Activated CD4-positive, alpha-beta T cell treated with anti-CD3 and anti-CD28 coated beads, Interleukin-2, amount 10 ng/mL, durations not matched to agents 7 days and 5 days (primary cell): Measurements from ENCODE around the gene HOXD9. TPM values are rescaled to one million over a fixed set of nuclear protein-coding genes. Genes with fewer than 3 reads are reported as not detected.

Source experiments
- CTCF ChIA-PET: fragments of 350-600 bp; sonication (Branson Sonifier 250); formaldehyde crosslinking; loops from one replicate; lab custom pipeline; 2021; ENCODE audit warnings: antibody characterized with exemption; lab: Charles Lee
- POLR2A ChIA-PET: fragments of 350-600 bp; sonication (Branson Sonifier 250); formaldehyde crosslinking; loops from one replicate; lab custom pipeline; 2021; ENCODE audit warnings: antibody characterized with exemption; lab: Charles Lee
- DNase-seq: peaks from one replicate; pipeline ENCODE4 v3.0.0-alpha.2; 2020
- H3K27ac Mint-ChIP-seq: one replicate; pipeline ENCODE4 v1.8.0; 2021; ENCODE audit warnings: mild to moderate bottlenecking, moderate library complexity, mixed read lengths
- H3K27me3 Mint-ChIP-seq: one replicate; pipeline ENCODE4 v1.8.0; 2021; ENCODE audit warnings: mixed read lengths
- H3K36me3 Mint-ChIP-seq: one replicate; pipeline ENCODE4 v1.8.0; 2021; ENCODE audit warnings: low read depth, mixed read lengths
- H3K4me1 Mint-ChIP-seq: one replicate; pipeline ENCODE4 v1.8.0; 2021; ENCODE audit warnings: mixed read lengths
- H3K4me3 Mint-ChIP-seq: one replicate; pipeline ENCODE4 v1.8.0; 2021; ENCODE audit warnings: mild to moderate bottlenecking, moderate library complexity, mixed read lengths
- H3K9me3 Mint-ChIP-seq: one replicate; pipeline ENCODE4 v1.8.0; 2021; ENCODE audit warnings: mixed read lengths
- total RNA-seq, 2 experiments: library from RNA; stranded (reverse); gene quantifications; one replicate each; pipeline ENCODE4 v1.2.3, GENCODE V29; 2021

HOXD9 gene
- total RNA-seq, 2 experiments from 2014 or later: not detected

DNA sequence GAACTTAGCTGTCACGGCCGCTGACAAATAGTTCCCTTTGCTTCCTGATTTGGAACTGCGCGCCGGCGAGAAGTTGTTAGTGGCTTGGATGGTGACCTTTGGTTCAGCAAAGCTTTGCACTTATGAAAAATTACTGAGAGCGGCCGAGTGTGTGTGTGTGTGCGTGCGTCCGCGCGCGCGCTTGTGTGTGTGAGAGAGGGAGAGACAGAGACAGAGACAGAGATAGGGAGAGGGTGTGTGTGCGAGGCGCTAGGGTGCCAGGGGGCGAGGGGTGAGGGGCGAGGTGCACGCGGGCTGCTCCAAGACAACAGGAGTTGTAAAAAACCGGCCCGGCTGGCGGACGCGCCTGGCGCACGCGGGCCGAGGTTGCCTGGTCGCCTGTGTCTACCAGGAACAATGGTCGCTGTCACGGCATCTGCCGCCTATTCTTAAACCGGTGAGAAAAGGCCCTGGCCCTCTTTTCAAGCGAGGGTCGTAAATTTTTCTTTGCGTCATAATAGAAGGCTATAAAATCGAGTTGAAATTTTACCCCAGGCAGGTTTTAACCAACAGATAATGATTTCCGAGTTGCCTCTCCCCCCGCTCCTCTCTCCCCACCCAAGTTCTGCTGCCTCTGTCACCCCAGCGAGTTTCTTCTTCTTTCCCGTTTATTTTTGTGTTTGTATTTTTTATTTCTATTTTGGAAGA lies 35.1 kb downstream of the HOXD9 start:
- H3K4me1 Mint-ChIP-seq: peaks cover 6% of the 10 kb centered on the region
- H3K27ac Mint-ChIP-seq: peak overlapping the region; percentile 63
- CTCF ChIA-PET: interaction anchor here (0.9 to 1.3 kb wide), 3 partner anchors 31 to 82 kb away, joined by 3 to 4 read pairs (median 3); no protein-coding TSS in a partner anchor
- POLR2A ChIA-PET: no interaction called here
- no peaks in the 10 kb centered on the region for H3K9me3 Mint-ChIP-seq
- peak overlapping the region; percentile 43 for H3K4me3 Mint-ChIP-seq
- H3K36me3 Mint-ChIP-seq: peaks cover 5% of the 10 kb centered on the region
- DNase-seq: no peak
- H3K27me3 Mint-ChIP-seq: peaks cover 87% of the 10 kb centered on the region

DNA sequence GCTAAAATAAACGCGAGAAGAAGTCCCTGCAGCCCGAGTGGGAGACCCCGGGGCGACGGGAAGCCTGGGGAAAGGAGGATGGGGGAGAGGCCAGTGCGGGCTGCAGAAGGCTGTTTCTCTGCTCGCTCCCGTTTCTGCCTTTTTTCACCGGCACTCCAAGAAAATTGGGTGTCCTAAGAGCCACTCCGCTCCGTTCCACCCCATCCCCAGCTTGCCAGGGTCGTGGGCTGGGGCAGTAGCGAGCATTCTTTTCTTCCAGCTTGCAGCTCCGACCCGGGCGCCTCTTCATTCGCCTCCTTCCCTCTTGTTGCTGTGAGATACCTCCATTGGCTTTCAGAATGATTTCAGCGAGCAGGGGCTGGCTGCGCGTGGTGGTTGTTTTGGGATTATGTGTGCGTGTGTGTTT lies 35.7 kb downstream of the HOXD9 start:
- Mint-ChIP-seq H3K4me1 (peaks cover 6% of the 10 kb centered on the region), H3K9me3 (no peaks in the 10 kb centered on the region), H3K4me3 (no peak overlapping the region), H3K27me3 (peaks cover 86% of the 10 kb centered on the region), H3K27ac (peak overlapping the region; percentile 63), H3K36me3 (peaks cover 5% of the 10 kb centered on the region)
- ChIA-PET CTCF (interaction anchor here (0.9 to 5.9 kb wide), 4 partner anchors 18 to 83 kb away, joined by 3 to 22 read pairs (median 4); no protein-coding TSS in a partner anchor), POLR2A (no interaction called here)
- DNase-seq: no peak

DNA sequence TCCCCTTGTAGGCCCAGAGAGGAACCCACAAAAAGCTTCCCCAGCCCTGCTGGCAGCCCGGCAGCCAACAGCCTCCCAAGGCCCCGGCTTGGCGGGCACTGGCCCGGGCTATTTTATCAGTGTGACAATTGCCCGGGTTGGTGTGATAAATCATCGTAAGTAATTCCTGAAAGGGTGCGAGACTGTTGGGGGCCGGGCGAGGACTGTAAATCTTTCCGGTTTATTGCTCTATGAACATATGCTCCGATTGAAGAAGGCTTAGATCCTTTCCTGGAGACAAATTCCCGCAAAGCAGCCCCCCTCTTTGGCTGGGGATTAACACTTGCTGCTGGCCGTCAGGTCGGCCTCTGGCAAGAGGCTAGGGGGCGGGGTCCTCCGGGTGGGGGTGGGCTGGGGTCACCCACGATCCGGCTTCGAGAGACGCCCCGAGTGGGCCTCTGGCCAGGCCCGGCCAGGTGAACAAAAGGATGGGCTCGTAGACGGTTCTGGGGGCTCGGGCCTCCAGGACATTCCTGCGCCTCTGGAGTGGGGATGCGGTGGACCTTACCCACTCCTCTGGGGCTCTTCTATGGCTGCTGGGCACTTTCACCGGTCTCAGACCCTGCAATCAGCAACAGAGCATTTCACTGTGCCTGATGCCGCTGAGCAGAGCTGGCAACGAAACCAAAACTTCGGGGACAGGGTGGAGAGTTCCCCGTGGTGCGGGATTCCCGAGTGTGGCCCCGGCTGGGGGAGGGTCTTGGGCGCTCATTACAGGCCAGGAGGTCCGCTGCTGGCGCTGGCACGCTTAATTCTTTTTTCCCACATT lies 36.5 kb downstream of the HOXD9 start:
- Mint-ChIP-seq H3K27ac (peak overlapping the region; percentile 31), H3K4me3 (no peak overlapping the region), H3K9me3 (peaks cover 1% of the 10 kb centered on the region), H3K27me3 (peaks cover 86% of the 10 kb centered on the region), H3K4me1 (peaks cover 6% of the 10 kb centered on the region), H3K36me3 (peaks cover 5% of the 10 kb centered on the region)
- ChIA-PET POLR2A (no interaction called here), CTCF (interaction anchor here (0.6 to 5.9 kb wide), 6 partner anchors 9 to 84 kb away, joined by 3 to 22 read pairs (median 3); no protein-coding TSS in a partner anchor)
- DNase-seq: no peak

DNA sequence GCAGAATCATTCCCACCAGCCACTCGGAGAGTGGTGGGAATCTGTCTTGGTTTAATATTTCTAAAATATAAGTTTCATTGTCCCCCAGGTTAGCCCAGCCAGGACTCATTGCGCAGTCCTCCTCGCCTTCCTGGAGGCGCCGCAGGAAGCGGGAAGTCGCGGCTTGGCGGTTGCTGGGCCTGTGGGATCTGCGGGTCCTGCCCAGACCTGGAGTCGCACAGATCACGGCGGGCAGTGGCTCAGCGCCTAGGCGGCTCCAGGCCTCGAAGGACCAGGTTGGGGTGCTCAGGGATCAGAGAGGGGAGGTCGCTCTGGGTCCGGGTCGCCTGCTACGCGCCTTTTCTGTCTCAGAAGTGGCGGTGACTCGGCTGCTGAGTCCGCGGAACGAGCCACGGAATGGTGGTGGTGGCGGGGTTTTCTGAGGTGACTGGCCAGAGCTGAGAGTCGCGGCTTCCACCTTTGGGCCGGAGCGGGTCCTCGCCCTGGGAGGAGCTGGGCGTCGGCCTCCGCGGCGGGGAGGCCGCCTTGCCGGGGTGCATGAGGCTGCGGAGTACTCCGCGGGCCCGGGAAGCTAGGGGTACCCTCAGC lies 37.2 kb downstream of the HOXD9 start:
- H3K27ac Mint-ChIP-seq: peak overlapping the region; percentile 31
- no peak for DNase-seq
- peaks cover 9% of the 10 kb centered on the region for H3K4me1 Mint-ChIP-seq
- CTCF ChIA-PET: interaction anchor here (0.9 to 5.9 kb wide), 4 partner anchors 14 to 69 kb away, joined by 3 to 22 read pairs (median 11); no protein-coding TSS in a partner anchor
- no peak overlapping the region for H3K4me3 Mint-ChIP-seq
- H3K36me3 Mint-ChIP-seq: peaks cover 6% of the 10 kb centered on the region
- H3K9me3 Mint-ChIP-seq: peaks cover 4% of the 10 kb centered on the region
- H3K27me3 Mint-ChIP-seq: peaks cover 87% of the 10 kb centered on the region
- POLR2A ChIA-PET: no interaction called here

DNA sequence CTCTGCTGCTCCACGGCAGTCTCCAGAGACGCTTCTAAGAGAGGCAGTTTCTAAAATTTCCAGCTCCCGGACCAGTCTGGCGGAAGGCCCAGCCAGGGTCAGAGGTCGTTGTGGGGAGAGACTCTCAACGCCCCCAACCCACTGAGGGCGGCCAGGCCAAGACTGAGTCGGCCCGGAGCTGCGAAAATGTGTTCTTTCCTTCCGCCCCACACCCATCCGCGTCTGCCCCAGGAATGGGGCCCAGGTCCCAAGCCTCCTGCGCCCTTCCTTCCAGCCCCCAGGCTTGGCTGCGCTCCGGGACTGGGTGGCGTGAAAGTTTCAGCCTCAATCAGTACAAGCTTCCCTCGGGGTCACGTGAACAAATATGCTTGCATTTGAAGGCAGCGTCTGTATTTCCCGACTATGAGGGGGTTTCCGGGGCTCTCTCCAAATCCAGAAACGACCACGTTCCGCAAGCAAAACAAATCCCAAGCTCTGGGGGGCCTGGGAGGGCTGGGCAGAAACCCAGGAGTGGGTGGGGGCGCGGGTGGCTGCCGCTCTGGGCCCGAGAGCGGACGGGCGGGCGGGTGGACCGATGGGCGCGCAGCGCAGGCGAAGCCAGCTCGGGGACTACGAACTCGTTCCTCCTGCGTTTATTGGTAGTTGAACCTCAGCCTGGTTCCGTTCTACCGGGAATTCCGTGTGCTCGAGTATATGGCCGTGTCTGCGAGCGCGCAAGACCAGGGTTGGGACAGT lies 37.9 kb downstream of the HOXD9 start:
- peaks cover 87% of the 10 kb centered on the region for H3K27me3 Mint-ChIP-seq
- peak overlapping the region; percentile 9 for H3K27ac Mint-ChIP-seq

DNA sequence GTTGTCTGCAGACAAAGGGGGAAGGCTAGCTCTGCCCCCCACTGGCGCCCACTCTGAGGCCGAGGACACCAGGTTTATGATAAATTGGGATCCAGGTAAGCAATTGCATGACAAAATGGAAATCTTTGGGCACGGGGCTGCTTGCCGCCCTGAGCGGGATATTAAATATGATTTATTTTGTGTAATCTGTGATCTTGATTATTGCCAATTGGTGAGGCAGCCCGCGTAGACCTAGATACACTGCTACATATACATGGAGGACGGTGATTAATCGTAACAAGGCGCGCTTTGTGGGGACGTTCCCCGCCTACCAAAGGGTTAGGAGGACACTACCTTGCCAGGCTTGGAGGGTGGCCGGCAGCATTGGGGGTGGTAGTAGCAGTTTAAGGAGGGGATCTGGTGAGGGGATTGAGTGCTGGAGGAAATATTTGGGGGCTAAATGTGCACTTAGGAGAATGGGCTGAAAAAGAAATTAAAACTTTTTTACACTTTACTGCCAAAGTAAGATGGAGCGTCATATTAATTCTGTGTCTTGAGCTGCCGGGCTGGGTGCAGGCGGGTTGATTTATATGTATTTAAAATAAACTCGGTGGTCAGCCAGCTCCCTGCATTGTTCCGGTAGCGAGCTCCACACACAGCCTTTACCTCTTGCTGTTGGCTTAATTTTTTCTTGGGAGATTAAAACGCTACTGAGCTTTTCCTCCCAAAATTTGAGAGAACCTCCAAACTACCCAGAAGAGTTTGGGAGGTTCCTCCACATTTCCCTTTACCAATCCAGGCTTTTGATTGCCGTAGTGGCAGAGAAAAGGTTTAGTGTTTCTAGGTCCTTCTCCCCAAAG lies 38.7 kb downstream of the HOXD9 start:
- peaks cover 9% of the 10 kb centered on the region for H3K4me1 Mint-ChIP-seq
- peaks cover 87% of the 10 kb centered on the region for H3K27me3 Mint-ChIP-seq
- H3K27ac Mint-ChIP-seq: peak overlapping the region; percentile 9
- DNase-seq: no peak
- no peak overlapping the region for H3K4me3 Mint-ChIP-seq
- CTCF ChIA-PET: interaction anchor here (1.0 to 5.9 kb wide), 8 partner anchors 11 to 82 kb away, joined by 3 to 22 read pairs (median 5); no protein-coding TSS in a partner anchor
- H3K36me3 Mint-ChIP-seq: peaks cover 6% of the 10 kb centered on the region
- peaks cover 4% of the 10 kb centered on the region for H3K9me3 Mint-ChIP-seq
- POLR2A ChIA-PET: no interaction called here

More for the DNA sequence above, 37.9 kb downstream of the HOXD9 start:
- no peak overlapping the region for H3K4me3 Mint-ChIP-seq
- H3K36me3 Mint-ChIP-seq: peaks cover 6% of the 10 kb centered on the region
- H3K9me3 Mint-ChIP-seq: peaks cover 4% of the 10 kb centered on the region
- DNase-seq: no peak
- POLR2A ChIA-PET: no interaction called here
- peaks cover 9% of the 10 kb centered on the region for H3K4me1 Mint-ChIP-seq
- CTCF ChIA-PET: interaction anchor here (0.9 to 5.9 kb wide), 4 partner anchors 14 to 69 kb away, joined by 3 to 22 read pairs (median 11); no protein-coding TSS in a partner anchor

DNA sequence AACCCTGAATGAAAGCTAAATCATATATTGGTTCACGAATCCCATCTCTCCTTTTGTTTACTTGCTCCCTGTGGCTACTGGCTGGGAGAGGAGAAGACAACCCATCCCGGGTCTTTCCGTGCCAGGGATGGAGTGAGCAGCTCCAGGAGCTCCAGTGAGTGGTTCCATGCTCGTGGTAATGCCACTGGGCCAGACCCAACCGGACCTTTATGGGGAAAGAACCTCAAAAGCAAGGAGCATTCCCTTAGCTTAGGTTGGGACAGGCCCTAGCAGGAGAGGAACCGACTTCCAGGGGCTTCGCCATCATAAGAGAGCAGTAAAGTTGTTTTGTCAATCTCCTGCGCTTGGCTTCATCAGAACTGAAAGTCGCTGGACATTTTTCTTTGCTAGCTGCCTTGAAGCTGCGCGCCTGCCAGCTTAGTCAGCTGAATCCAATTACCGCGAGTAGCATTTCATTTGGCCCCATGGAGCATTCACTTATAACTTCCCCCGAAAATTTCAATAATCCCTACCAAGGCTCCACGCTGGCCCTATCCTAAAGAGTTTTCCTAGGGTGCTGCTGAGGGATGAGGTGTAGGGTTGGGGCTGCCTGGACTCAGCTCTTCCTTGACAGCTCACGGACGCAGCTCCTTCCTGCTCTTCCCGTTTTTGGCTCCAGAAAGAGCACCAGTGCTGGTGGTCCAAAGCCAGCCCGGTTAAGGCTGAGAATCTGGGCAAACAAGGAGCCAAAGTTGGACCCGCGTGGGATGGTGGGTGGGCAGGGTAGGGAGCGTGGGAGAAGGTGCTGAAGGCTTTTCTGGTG lies 39.5 kb downstream of the HOXD9 start:
- H3K27ac Mint-ChIP-seq: no peak overlapping the region
- POLR2A ChIA-PET: no interaction called here
- H3K4me3 Mint-ChIP-seq: no peak overlapping the region
- peaks cover 9% of the 10 kb centered on the region for H3K4me1 Mint-ChIP-seq
- DNase-seq: no peak
- H3K36me3 Mint-ChIP-seq: peaks cover 6% of the 10 kb centered on the region
- H3K27me3 Mint-ChIP-seq: peaks cover 89% of the 10 kb centered on the region
- CTCF ChIA-PET: interaction anchor here (1.0 to 5.9 kb wide), 9 partner anchors 11 to 83 kb away, joined by 3 to 22 read pairs (median 5); no protein-coding TSS in a partner anchor
- H3K9me3 Mint-ChIP-seq: peaks cover 4% of the 10 kb centered on the region

DNA sequence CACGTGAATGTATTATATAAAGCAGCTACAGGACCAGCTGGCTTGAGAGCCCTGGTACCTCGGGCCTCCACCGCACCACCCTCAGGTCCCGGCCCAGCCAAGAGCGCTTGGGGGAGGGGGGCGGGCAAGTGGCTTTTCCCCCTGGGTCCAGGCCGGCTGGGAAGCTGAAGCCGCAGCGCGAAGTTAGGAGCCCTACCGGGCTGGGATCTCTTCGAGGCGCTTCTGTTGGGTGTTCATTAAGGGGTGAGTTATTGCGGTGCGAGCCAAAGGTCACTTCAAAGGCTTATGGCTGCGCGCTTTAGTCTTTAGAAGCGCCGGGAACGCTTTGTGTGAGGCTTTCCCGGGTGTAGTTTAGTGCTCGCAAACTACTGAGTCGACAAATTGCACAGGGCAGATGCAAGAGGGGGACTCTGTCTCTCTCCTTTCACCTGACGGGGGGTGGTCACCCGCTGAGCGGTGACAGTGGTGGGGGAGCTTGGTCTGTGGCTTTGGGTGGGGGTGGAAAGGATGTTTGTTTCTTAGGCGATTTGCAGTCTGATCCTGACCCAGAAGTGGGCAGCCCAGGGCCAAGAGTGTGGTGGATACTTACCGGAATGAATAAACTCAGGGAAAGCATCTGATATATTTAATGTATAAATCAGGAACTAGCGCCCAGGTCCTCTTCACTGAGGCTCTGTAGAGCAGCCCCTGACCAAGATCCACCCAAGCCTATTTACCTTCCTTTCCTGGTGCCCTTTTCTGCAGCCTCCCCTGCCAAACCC lies 40.6 kb downstream of the HOXD9 start:
- POLR2A ChIA-PET: no interaction called here
- CTCF ChIA-PET: interaction anchor here (0.5 to 5.9 kb wide), 8 partner anchors 11 to 454 kb away, joined by 3 to 22 read pairs (median 6); no protein-coding TSS in a partner anchor
- H3K9me3 Mint-ChIP-seq: peaks cover 4% of the 10 kb centered on the region
- H3K27me3 Mint-ChIP-seq: peaks cover 91% of the 10 kb centered on the region
- H3K4me3 Mint-ChIP-seq: no peak overlapping the region
- peak overlapping the region; percentile 5 for H3K27ac Mint-ChIP-seq
- H3K36me3 Mint-ChIP-seq: peaks cover 4% of the 10 kb centered on the region
- DNase-seq: no peak
- peaks cover 4% of the 10 kb centered on the region for H3K4me1 Mint-ChIP-seq

DNA sequence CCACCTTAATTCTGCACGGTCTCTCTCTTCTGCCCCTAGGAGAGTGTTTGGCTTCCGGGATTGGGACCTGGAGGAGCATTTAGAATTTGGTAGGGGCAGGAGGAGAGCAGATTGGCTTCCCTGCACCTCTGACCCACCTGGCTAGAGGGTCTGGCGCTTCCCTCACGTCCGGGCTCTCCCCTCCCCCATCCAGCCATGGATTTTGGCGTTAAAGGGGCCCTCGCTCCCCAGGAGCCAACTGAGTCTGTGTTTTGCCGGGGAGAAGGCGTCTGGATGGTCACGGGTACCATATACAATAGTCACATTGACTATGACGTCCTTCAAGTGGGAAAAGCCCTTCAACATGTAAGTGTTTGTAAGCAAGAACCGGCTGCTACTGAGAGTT lies 41.1 kb downstream of the HOXD9 start:
- POLR2A ChIA-PET: no interaction called here
- no peak overlapping the region for H3K27ac Mint-ChIP-seq
- peak overlapping the region; percentile 22 for H3K4me3 Mint-ChIP-seq
- DNase-seq: no peak
- CTCF ChIA-PET: interaction anchor here (5.9 kb wide), 1 partner anchor 24 kb away, joined by 22 read pairs; no protein-coding TSS in a partner anchor
- peaks cover 4% of the 10 kb centered on the region for H3K36me3 Mint-ChIP-seq
- peaks cover 3% of the 10 kb centered on the region for H3K4me1 Mint-ChIP-seq
- peaks cover 4% of the 10 kb centered on the region for H3K9me3 Mint-ChIP-seq
- peaks cover 86% of the 10 kb centered on the region for H3K27me3 Mint-ChIP-seq

DNA sequence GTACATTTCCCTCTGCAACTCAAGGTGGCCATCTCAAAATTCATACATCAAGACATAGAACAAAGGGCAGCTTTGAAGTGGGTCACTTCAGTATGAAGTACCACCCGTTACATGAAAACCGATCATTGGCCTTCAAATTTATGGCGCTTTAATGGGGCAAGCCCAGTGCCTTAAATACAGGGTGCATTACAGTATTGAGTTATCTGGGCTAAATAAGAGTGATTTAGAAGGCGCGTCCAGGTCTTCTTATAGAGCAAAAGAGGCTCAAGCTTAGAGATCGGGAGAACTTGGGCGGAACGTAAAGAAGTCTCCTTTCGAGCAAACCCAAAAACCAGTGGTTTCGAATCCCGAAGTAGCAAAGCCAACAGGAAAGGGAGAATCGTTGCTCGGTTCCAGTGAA lies 41.7 kb downstream of the HOXD9 start:
- no peak for DNase-seq
- ChIA-PET POLR2A (no interaction called here), CTCF (interaction anchor here (1.2 to 5.9 kb wide), 2 partner anchors 24 to 70 kb away, joined by 3 to 22 read pairs; no protein-coding TSS in a partner anchor)
- peaks cover 3% of the 10 kb centered on the region for H3K4me1 Mint-ChIP-seq
- peaks cover 4% of the 10 kb centered on the region for H3K36me3 Mint-ChIP-seq
- H3K4me3 Mint-ChIP-seq: peak overlapping the region; percentile 22
- H3K27me3 Mint-ChIP-seq: peaks cover 83% of the 10 kb centered on the region
- peaks cover 4% of the 10 kb centered on the region for H3K9me3 Mint-ChIP-seq
- peak overlapping the region; percentile 38 for H3K27ac Mint-ChIP-seq
